Lower lobe of right lung (tissue), 2 donors: ENCODE results near the gene LRGUK. TPM values are rescaled to one million over a fixed set of nuclear protein-coding genes. Genes with fewer than 3 reads are reported as not detected.

Experiments used
- ATAC-seq, 2 donors: fragments of 200-7000 bp; cut with Tn5 transposase; one replicate each; pipeline ENCODE4 v1.9.1; 2020 to 2022; ENCODE audit warnings: mild to moderate bottlenecking in 2 of 2, moderate library complexity in 2 of 2
- DNase-seq: peaks from one replicate; pipeline ENCODE4 v3.0.0-alpha.2; 2020
- H3K27ac ChIP-seq: fragments of 200-600 bp; one replicate; pipeline ENCODE4 v1.8.0; 2022
- H3K27me3 ChIP-seq: fragments of 200-600 bp; one replicate; pipeline ENCODE4 v1.8.0; 2022; ENCODE audit warnings: low read depth
- H3K36me3 ChIP-seq: fragments of 200-600 bp; one replicate; pipeline ENCODE4 v1.8.0; 2022; ENCODE audit warnings: mild to moderate bottlenecking
- H3K4me1 ChIP-seq: fragments of 200-600 bp; one replicate; pipeline ENCODE4 v1.8.0; 2022
- H3K4me3 ChIP-seq: fragments of 200-600 bp; one replicate; pipeline ENCODE4 v1.8.0; 2022; ENCODE audit warnings: mild to moderate bottlenecking
- H3K9me3 ChIP-seq: fragments of 200-600 bp; one replicate; pipeline ENCODE4 v1.8.0; 2022
- CTCF ChIP-seq: fragments of 200-600 bp; IDR thresholded peaks from one replicate; pipeline ENCODE4 v1.8.0; 2022; ENCODE audit warnings: antibody characterized with exemption, mild to moderate bottlenecking
- intact Hi-C: fragments of 100-400 bp; cut with DNase I; formaldehyde crosslinking; loops from one replicate; pipeline ENCODE4 v1.11.0; 2022
- total RNA-seq: library from RNA; stranded (reverse); fragmentation: NEBNext Ultra II Directional; extraction: Animal tissue kit (Norgen Biotek cat#: 25700); gene quantifications from one replicate; pipeline ENCODE4 v1.2.1, GENCODE V29; 2021
- donor health status: DM: no; HTN: yes; CAD: no; lungs with severe emphysema.

Gene LRGUK
- total RNA-seq, 1 donor from 2014 or later, result 1.8 TPM

- no peak for ATAC-seq
Measured at GRCh38 chr7:134114992-134115391, 12.1 kb upstream of the LRGUK start.

GRCh38 chr7:134120405-134120804 lies 6.7 kb upstream of the LRGUK start:
- H3K4me3 ChIP-seq, result no peak overlapping the region
- no peak for ATAC-seq
- no peak overlapping the region for H3K27ac ChIP-seq
- no peaks in the 10 kb centered on the region for H3K27me3 ChIP-seq
- no peaks in the 10 kb centered on the region for H3K36me3 ChIP-seq
- H3K4me1 ChIP-seq, result no peaks in the 10 kb centered on the region
- no peaks in the 10 kb centered on the region for H3K9me3 ChIP-seq
- no peak for TF ChIP-seq CTCF
- no peak for DNase-seq
- intact Hi-C loops, result no loop called here

More at GRCh38 chr7:134114992-134115391, 12.1 kb upstream of the LRGUK start:
- no peak for DNase-seq
- Histone ChIP-seq H3K27ac (no peak overlapping the region), H3K36me3 (no peaks in the 10 kb centered on the region), H3K4me3 (no peak overlapping the region), H3K27me3 (no peaks in the 10 kb centered on the region), H3K9me3 (no peaks in the 10 kb centered on the region), H3K4me1 (no peaks in the 10 kb centered on the region)
- no peak for TF ChIP-seq CTCF
- intact Hi-C loops, result no loop called here

GRCh38 chr7:134121632-134122139 lies 5.5 kb upstream of the LRGUK start:
- H3K9me3 ChIP-seq, result no peaks in the 10 kb centered on the region
- ATAC-seq (peak; percentile 48 to 51), DNase-seq (no peak)
- no peak for TF ChIP-seq CTCF
- intact Hi-C loops, result no loop called here
- no peak overlapping the region for H3K4me3 ChIP-seq
- H3K4me1 ChIP-seq, result peaks cover 2% of the 10 kb centered on the region
- H3K27me3 ChIP-seq, result no peaks in the 10 kb centered on the region
- no peaks in the 10 kb centered on the region for H3K36me3 ChIP-seq
- H3K27ac ChIP-seq, result no peak overlapping the region

GRCh38 chr7:134122980-134123379 lies 4.2 kb upstream of the LRGUK start:
- no peak overlapping the region for H3K27ac ChIP-seq
- intact Hi-C loops, result no loop called here

GRCh38 chr7:134126146-134126545 lies 994 bp upstream of the LRGUK start:
- DNase-seq, result no peak
- peaks cover 6% of the 10 kb centered on the region for H3K4me1 ChIP-seq
- H3K36me3 ChIP-seq, result no peaks in the 10 kb centered on the region
- TF ChIP-seq CTCF, result no peak
- intact Hi-C loops, result no loop called here
- H3K4me3 ChIP-seq, result no peak overlapping the region
- H3K9me3 ChIP-seq, result no peaks in the 10 kb centered on the region
- no peak for ATAC-seq
- H3K27ac ChIP-seq, result no peak overlapping the region
- no peaks in the 10 kb centered on the region for H3K27me3 ChIP-seq

More at GRCh38 chr7:134122980-134123379, 4.2 kb upstream of the LRGUK start:
- no peak for TF ChIP-seq CTCF
- H3K9me3 ChIP-seq, result no peaks in the 10 kb centered on the region
- H3K36me3 ChIP-seq, result no peaks in the 10 kb centered on the region
- H3K4me1 ChIP-seq, result peaks cover 6% of the 10 kb centered on the region
- ATAC-seq (no peak), DNase-seq (no peak)
- H3K4me3 ChIP-seq, result no peak overlapping the region
- no peaks in the 10 kb centered on the region for H3K27me3 ChIP-seq

GRCh38 chr7:134126596-134126965 lies 559 bp upstream of the LRGUK start:
- TF ChIP-seq CTCF, result no peak
- no peaks in the 10 kb centered on the region for H3K9me3 ChIP-seq

More at GRCh38 chr7:134126596-134126965, 559 bp upstream of the LRGUK start:
- Histone ChIP-seq H3K27me3 (no peaks in the 10 kb centered on the region), H3K27ac (no peak overlapping the region), H3K36me3 (no peaks in the 10 kb centered on the region), H3K4me3 (peak overlapping the region; percentile 89), H3K4me1 (peaks cover 6% of the 10 kb centered on the region)
- ATAC-seq (no peak), DNase-seq (no peak)
- intact Hi-C loops, result no loop called here
